HEK293 (cell line): Measurements from ENCODE around the gene CBX7.

Experiments used
- RBAK ChIP-seq: fragments of 450-650 bp; formaldehyde crosslinking; IDR thresholded peaks from 2 replicates; pipeline ENCODE4 v1.5.1; 2016; ENCODE audit warnings: missing biosample characterization, missing genetic modification characterization
- TF ChIP-seq, protein P1 (sequence below): fragments of 450-650 bp; formaldehyde crosslinking; IDR thresholded peaks from 2 replicates; pipeline ENCODE4 v1.5.1; 2016; ENCODE audit warnings: missing biosample characterization, missing genetic modification characterization

DNA sequence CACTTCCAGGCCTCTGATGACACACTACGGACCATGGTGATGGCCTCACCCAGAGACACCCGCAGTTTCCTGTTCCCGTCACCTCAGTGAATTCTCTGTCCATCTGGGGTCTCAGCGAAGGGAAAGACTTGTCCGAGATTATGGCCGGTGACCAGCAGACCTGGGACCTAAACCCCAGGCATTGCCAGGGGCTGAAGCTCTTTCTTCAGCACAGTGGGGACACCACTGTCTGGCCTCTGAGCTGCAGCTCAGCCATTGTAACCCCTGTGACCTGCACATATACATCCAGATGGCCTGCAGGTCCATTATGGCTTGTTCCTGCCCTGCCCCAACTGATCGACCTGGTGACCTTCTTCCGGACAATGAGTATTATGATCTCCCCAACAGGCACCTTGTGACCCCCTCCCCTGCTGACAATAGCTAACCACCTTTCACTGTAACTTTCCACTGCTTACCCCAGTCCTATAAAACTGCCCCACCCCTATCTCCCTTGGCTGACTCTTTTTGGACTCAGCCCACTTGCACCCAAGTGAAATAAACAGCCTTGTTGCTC is 22.3 kb downstream of the CBX7 start:
- no peak for TF ChIP-seq RBAK (tag by site-specific recombination)
- TF ChIP-seq, protein P1, sequence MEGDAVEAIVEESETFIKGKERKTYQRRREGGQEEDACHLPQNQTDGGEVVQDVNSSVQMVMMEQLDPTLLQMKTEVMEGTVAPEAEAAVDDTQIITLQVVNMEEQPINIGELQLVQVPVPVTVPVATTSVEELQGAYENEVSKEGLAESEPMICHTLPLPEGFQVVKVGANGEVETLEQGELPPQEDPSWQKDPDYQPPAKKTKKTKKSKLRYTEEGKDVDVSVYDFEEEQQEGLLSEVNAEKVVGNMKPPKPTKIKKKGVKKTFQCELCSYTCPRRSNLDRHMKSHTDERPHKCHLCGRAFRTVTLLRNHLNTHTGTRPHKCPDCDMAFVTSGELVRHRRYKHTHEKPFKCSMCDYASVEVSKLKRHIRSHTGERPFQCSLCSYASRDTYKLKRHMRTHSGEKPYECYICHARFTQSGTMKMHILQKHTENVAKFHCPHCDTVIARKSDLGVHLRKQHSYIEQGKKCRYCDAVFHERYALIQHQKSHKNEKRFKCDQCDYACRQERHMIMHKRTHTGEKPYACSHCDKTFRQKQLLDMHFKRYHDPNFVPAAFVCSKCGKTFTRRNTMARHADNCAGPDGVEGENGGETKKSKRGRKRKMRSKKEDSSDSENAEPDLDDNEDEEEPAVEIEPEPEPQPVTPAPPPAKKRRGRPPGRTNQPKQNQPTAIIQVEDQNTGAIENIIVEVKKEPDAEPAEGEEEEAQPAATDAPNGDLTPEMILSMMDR (tag by site-specific recombination): no peak
